Stimulated activated CD8-positive, alpha-beta memory T cell treated with anti-CD3 and anti-CD28 coated beads, Interleukin-7, amount 100 ng/mL, for 48 hours (primary cell): ENCODE results near the gene CERS1.
A peak's percentile ranks its signal among the peaks of the same experiment; 100 is the strongest.
"Not testable (repeated sequence)": the region's sequence is repeated elsewhere in the genome, so short reads cannot be mapped to it uniquely, and the experiment has no call there.

Experiments used
- DNase-seq, 2 donors: peaks; one replicate each; pipeline ENCODE4 v3.0.0-alpha.2; 2020; ENCODE audit warnings: low read depth in 1 of 2; ENCODE audit errors: extremely low read depth in 1 of 2

The CERS1 gene

GRCh38 chr19:18919900-18920214, 23.9 kb upstream of the CERS1 start:
- DNase-seq = no peak

GRCh38 chr19:18919086-18919899, 23.3 kb upstream of the CERS1 start, which contains the start of the genes COPE and DDX49:
Gene COPE (minus strand): TSS chr19:18919387. CDS start chr19:18919348, 39 bp downstream.
Gene DDX49 (plus strand): TSS chr19:18919715. CDS start chr19:18919742, 27 bp downstream.
- peak; percentile 93 to 98 for DNase-seq

GRCh38 chr19:18917593-18917992, 21.6 kb upstream of the CERS1 start:
- not testable (repeated sequence) for DNase-seq

GRCh38 chr19:18915639-18916038, 19.7 kb upstream of the CERS1 start:
- DNase-seq = peak in 1 of 2 donors; percentile 21

GRCh38 chr19:18913466-18913865, 17.5 kb upstream of the CERS1 start:
- DNase-seq = no peak

GRCh38 chr19:18912933-18913332, 17.0 kb upstream of the CERS1 start:
- no peak for DNase-seq

- no peak for DNase-seq
Measured at GRCh38 chr19:18910801-18911436, 15.0 kb upstream of the CERS1 start.

GRCh38 chr19:18910010-18910409, 14.1 kb upstream of the CERS1 start:
- no peak for DNase-seq

- DNase-seq = no peak
Measured at GRCh38 chr19:18908917-18909619, 13.1 kb upstream of the CERS1 start.

GRCh38 chr19:18906605-18907519, 10.9 kb upstream of the CERS1 start:
- DNase-seq = no peak

GRCh38 chr19:18905513-18906236, 9.7 kb upstream of the CERS1 start:
- DNase-seq = no peak

- no peak for DNase-seq
Measured at GRCh38 chr19:18905058-18905456, 9.1 kb upstream of the CERS1 start.

GRCh38 chr19:18904334-18905057, 8.5 kb upstream of the CERS1 start:
- no peak for DNase-seq

- no peak for DNase-seq
Measured at GRCh38 chr19:18903156-18904037, 7.4 kb upstream of the CERS1 start.

GRCh38 chr19:18902519-18902918, 6.6 kb upstream of the CERS1 start:
- DNase-seq = not testable (repeated sequence)

GRCh38 chr19:18901491-18901890, 5.5 kb upstream of the CERS1 start:
- DNase-seq = no peak

GRCh38 chr19:18900700-18901481, 4.9 kb upstream of the CERS1 start:
- DNase-seq = no peak
